Caco-2 (cell line): Measurements from ENCODE around the gene GCNT3. TPM values are rescaled to one million over a fixed set of nuclear protein-coding genes. Genes with fewer than 3 reads are reported as not detected.

Source experiments
- BruUV-seq: library from RNA; stranded (reverse); fragments of 400-500 nt; replicated peaks from 2 replicates; lab custom pipeline; 2021; lab: Mats Ljungman, UMichigan
- CTCF ChIA-PET: fragments of 300-600 bp; sonication (Branson Sonifier 250); formaldehyde crosslinking; loops from one replicate; lab custom pipeline; 2022; ENCODE audit warnings: antibody characterized with exemption; lab: Charles Lee
- POLR2A ChIA-PET: fragments of 300-600 bp; sonication (Branson Sonifier 250); formaldehyde crosslinking; loops from one replicate; lab custom pipeline; 2022; ENCODE audit warnings: antibody characterized with exemption; lab: Charles Lee
- DNase-seq, 2 experiments: peaks; one replicate each; pipeline versions ENCODE4 v3.0.0 to v3.0.0-alpha.2; 2020 to 2022
- H3K27me3 ChIP-seq: replicated peaks from 2 replicates; pipeline ENCODE4 v1.6.0; 2011; ENCODE audit warnings: low read length; ENCODE audit not compliant: control insufficient read depth, insufficient read depth
- H3K36me3 ChIP-seq: 2 replicates; pipeline ENCODE4 v1.5.1; 2011; ENCODE audit warnings: low read length; ENCODE audit not compliant: control insufficient read depth, insufficient read depth
- H3K4me1 ChIP-seq: fragments of 250-450 bp; sonication (Bioruptor Pico); 2 replicates; pipeline ENCODE4 v1.5.1; 2020; ENCODE audit warnings: mild to moderate bottlenecking
- H3K4me3 ChIP-seq: 2 replicates; pipeline ENCODE4 v1.5.1; 2011; ENCODE audit warnings: low read depth, mild to moderate bottlenecking, control low read depth, low read length
- H3K9me3 ChIP-seq: fragments of 250-450 bp; sonication (Bioruptor Pico); 2 replicates; pipeline ENCODE4 v1.5.1; 2020; ENCODE audit warnings: mild to moderate bottlenecking, moderate library complexity
- H3K27ac Mint-ChIP-seq: one replicate; pipeline ENCODE4 v1.8.0; 2022; ENCODE audit warnings: mixed read lengths; ENCODE audit not compliant: unreplicated experiment
- H3K27me3 Mint-ChIP-seq: one replicate; pipeline ENCODE4 v1.8.0; 2022; ENCODE audit warnings: mixed read lengths; ENCODE audit not compliant: insufficient read depth, unreplicated experiment
- H3K36me3 Mint-ChIP-seq: one replicate; pipeline ENCODE4 v1.8.0; 2022; ENCODE audit warnings: mild to moderate bottlenecking, mixed read lengths; ENCODE audit not compliant: insufficient read depth, unreplicated experiment
- H3K4me1 Mint-ChIP-seq: one replicate; pipeline ENCODE4 v1.8.0; 2022; ENCODE audit warnings: low read depth, mixed read lengths; ENCODE audit not compliant: unreplicated experiment
- H3K4me3 Mint-ChIP-seq: one replicate; pipeline ENCODE4 v1.8.0; 2022; ENCODE audit warnings: mild to moderate bottlenecking, moderate library complexity, mixed read lengths; ENCODE audit not compliant: unreplicated experiment
- H3K9me3 Mint-ChIP-seq: one replicate; pipeline ENCODE4 v1.8.0; 2022; ENCODE audit warnings: mixed read lengths; ENCODE audit not compliant: unreplicated experiment
- intact Hi-C: fragments of 100-400 bp; cut with micrococcal nuclease; formaldehyde crosslinking; loops from one replicate; pipeline ENCODE4 v1.10.0; 2022; ENCODE audit not compliant: unreplicated experiment
- total RNA-seq: library from RNA; stranded (reverse); gene quantifications from 2 replicates; pipeline ENCODE4 v1.2.3, GENCODE V29; 2022
- TF ChIP-seq, protein P1 (sequence below), 2 experiments: fragments of 200-600 bp in 1 of 2; IDR thresholded peaks; 1 replicate in 1 of 2; 2 replicates in 1 of 2; pipeline versions ENCODE4 v1.5.1 to v1.8.0; 2011 to 2022; ENCODE audit warnings: antibody characterized with exemption in 1 of 2, control low read depth in 1 of 2, inconsistent platforms in 1 of 2, low read depth in 1 of 2, low read length in 1 of 2, mild to moderate bottlenecking in 1 of 2, moderate library complexity in 1 of 2; ENCODE audit not compliant: insufficient read depth in 1 of 2, severe bottlenecking in 1 of 2, unreplicated experiment in 1 of 2

Gene GCNT3
- total RNA-seq, 1 experiment from 2014 or later, result 1.9 TPM

DNA sequence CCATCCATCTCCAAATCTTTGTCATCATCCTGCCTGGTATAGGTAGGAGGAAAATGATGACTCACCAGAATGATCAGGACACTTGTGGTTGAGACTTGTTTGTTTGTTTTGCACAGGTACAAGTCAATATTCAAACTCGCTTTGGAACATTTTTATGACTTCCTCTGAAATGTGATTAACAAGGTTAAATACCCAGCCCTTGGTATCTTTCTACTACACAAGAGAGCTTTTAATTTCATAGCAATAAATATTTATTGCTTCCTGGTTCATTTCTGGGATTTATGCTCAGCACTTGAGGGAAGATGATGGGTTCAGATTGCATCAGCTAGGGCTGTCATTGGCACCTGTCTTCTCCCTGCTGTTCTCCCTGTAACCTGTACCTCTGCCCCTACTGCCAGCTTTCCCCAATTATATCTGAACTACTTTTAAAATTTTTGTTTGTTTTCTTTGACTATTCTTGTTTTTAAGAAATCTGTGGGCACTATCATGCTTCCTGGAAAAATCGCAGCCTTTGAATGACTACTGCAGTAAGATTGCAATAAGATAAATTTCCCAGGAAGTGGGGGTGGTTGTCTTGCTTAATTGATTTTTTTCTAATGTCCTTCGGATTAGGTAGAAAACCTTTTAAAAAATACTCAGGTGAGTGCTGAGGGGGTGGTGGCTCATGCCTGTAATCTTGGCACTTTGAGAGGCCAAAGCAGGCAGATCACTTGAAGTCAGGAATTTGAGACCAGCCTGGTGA is 24.3 kb upstream of the GCNT3 start:
- H3K27me3 Mint-ChIP-seq, result no peaks in the 10 kb centered on the region
- Histone ChIP-seq H3K9me3 (no peaks in the 10 kb centered on the region), H3K4me1 (no peaks in the 10 kb centered on the region), H3K36me3 (no peaks in the 10 kb centered on the region), H3K4me3 (no peak overlapping the region), H3K27me3 (no peaks in the 10 kb centered on the region)
- BruUV-seq, result no TSS peak
- peak; percentile 4 to 40 for DNase-seq
- H3K4me3 Mint-ChIP-seq, result no peak overlapping the region
- H3K27ac Mint-ChIP-seq, result no peak overlapping the region
- no peaks in the 10 kb centered on the region for H3K36me3 Mint-ChIP-seq
- H3K4me1 Mint-ChIP-seq, result peaks cover 5% of the 10 kb centered on the region
- intact Hi-C loops, result no loop called here
- no peaks in the 10 kb centered on the region for H3K9me3 Mint-ChIP-seq
- ChIA-PET CTCF (no interaction called here), POLR2A (no interaction called here)
- TF ChIP-seq, protein P1, sequence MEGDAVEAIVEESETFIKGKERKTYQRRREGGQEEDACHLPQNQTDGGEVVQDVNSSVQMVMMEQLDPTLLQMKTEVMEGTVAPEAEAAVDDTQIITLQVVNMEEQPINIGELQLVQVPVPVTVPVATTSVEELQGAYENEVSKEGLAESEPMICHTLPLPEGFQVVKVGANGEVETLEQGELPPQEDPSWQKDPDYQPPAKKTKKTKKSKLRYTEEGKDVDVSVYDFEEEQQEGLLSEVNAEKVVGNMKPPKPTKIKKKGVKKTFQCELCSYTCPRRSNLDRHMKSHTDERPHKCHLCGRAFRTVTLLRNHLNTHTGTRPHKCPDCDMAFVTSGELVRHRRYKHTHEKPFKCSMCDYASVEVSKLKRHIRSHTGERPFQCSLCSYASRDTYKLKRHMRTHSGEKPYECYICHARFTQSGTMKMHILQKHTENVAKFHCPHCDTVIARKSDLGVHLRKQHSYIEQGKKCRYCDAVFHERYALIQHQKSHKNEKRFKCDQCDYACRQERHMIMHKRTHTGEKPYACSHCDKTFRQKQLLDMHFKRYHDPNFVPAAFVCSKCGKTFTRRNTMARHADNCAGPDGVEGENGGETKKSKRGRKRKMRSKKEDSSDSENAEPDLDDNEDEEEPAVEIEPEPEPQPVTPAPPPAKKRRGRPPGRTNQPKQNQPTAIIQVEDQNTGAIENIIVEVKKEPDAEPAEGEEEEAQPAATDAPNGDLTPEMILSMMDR (IDR thresholded peaks at IDR 0.05; ENCODE audit: insufficient read depth in 1 of 2, low read depth in 1 of 2, low read length in 1 of 2, severe bottlenecking in 1 of 2, unreplicated experiment in 1 of 2), result no peak

DNA sequence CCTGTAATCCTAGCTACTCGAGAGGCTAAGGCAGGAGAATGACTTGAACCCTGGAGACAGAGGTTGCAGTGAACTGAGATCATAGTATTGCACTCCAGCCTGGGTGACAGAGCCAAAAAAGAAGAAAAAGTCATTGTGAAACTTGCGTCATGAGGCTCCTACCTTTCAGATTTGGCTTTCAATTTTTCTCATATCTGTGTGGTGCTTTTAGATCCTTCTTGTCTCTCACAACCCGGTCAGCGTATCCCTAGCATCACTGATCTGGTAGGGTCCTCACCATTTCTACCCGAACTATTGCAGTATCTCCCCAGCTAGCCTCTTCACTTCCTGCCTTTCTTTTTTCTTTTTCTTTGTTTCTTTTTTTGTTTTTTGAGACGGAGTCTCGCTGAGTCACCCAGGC is 21.6 kb upstream of the GCNT3 start:
- Mint-ChIP-seq H3K27me3 (no peaks in the 10 kb centered on the region), H3K36me3 (no peaks in the 10 kb centered on the region), H3K27ac (no peak overlapping the region), H3K9me3 (no peaks in the 10 kb centered on the region), H3K4me1 (peaks cover 15% of the 10 kb centered on the region), H3K4me3 (no peak overlapping the region)
- Histone ChIP-seq H3K4me3 (no peak overlapping the region), H3K36me3 (no peaks in the 10 kb centered on the region), H3K4me1 (peaks cover 8% of the 10 kb centered on the region), H3K27me3 (no peaks in the 10 kb centered on the region), H3K9me3 (no peaks in the 10 kb centered on the region)
- BruUV-seq, result no TSS peak
- POLR2A ChIA-PET, result interaction anchor here (0.6 kb wide), 1 partner anchor 233 kb away, joined by 3 read pairs; no protein-coding TSS in a partner anchor
- no peak for DNase-seq
- intact Hi-C loops, result no loop called here
- TF ChIP-seq, protein P1 (IDR thresholded peaks at IDR 0.05; ENCODE audit: insufficient read depth in 1 of 2, low read depth in 1 of 2, low read length in 1 of 2, severe bottlenecking in 1 of 2, unreplicated experiment in 1 of 2), result no peak
- CTCF ChIA-PET, result no interaction called here

DNA sequence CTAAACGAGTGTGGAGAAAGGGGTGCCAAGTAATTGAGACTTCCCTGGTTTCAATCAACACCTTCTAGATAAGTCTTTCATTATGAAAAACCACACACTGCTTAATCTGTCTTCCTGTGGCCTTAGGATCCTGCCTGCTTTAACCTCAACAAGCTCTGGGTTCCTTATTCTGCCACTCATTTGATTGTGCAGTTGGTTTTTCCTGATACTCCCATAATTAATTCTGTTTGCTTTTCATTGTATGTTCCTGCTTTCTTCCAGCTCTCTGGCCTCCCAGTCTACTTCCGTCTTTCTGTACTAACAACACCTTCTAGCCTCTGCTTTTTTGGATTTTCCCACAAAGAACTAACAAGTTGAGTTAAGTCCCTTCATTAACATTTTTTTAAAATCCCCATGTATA is 20.2 kb upstream of the GCNT3 start:
- Mint-ChIP-seq H3K36me3 (no peaks in the 10 kb centered on the region), H3K27ac (no peak overlapping the region), H3K27me3 (no peaks in the 10 kb centered on the region), H3K4me1 (peaks cover 24% of the 10 kb centered on the region), H3K9me3 (no peaks in the 10 kb centered on the region), H3K4me3 (no peak overlapping the region)
- peaks cover 22% of the 10 kb centered on the region for H3K4me1 ChIP-seq
- POLR2A ChIA-PET, result no interaction called here
- H3K4me3 ChIP-seq, result no peak overlapping the region
- intact Hi-C loops, result no loop called here
- BruUV-seq, result no TSS peak
- H3K9me3 ChIP-seq, result no peaks in the 10 kb centered on the region
- TF ChIP-seq, protein P1 (IDR thresholded peaks at IDR 0.05; ENCODE audit: insufficient read depth in 1 of 2, low read depth in 1 of 2, low read length in 1 of 2, severe bottlenecking in 1 of 2, unreplicated experiment in 1 of 2), result no peak
- H3K27me3 ChIP-seq, result no peaks in the 10 kb centered on the region
- DNase-seq, result no peak
- H3K36me3 ChIP-seq, result no peaks in the 10 kb centered on the region
- CTCF ChIA-PET, result no interaction called here
